ENCODE results near the gene BAK1.
"Not testable (repeated sequence)": the region's sequence is repeated elsewhere in the genome, so short reads cannot be mapped to it uniquely, and the experiment has no call there.

Gene BAK1

GRCh38 chr6:33585403-33586107, 5.5 kb upstream of the BAK1 start:
- peak; percentile 86 for DNase-seq

- DNase-seq, result no peak
Observed at GRCh38 chr6:33584700-33585402, 4.8 kb upstream of the BAK1 start.

- no peak for DNase-seq
Observed at GRCh38 chr6:33583591-33584155, 3.6 kb upstream of the BAK1 start.

- DNase-seq, result no peak
Observed at GRCh38 chr6:33581186-33581585, 1.1 kb upstream of the BAK1 start.

GRCh38 chr6:33578588-33579011, 1.5 kb downstream of the BAK1 start:
- no peak for DNase-seq

GRCh38 chr6:33578164-33578563, 1.9 kb downstream of the BAK1 start:
- no peak for DNase-seq

- no peak for DNase-seq
Observed at GRCh38 chr6:33577718-33578117, 2.4 kb downstream of the BAK1 start.

- DNase-seq, result peak; percentile 70
Observed at GRCh38 chr6:33577106-33577535, 3.0 kb downstream of the BAK1 start.

- no peak for DNase-seq
Observed at GRCh38 chr6:33576668-33577067, 3.4 kb downstream of the BAK1 start.

- DNase-seq, result no peak
Observed at GRCh38 chr6:33575211-33575610, 4.9 kb downstream of the BAK1 start.

GRCh38 chr6:33571637-33572316, 8.3 kb downstream of the BAK1 start:
- DNase-seq, result no peak

- peak; percentile 86 for DNase-seq
Observed at GRCh38 chr6:33570806-33571636, 9.1 kb downstream of the BAK1 start.

GRCh38 chr6:33568826-33569570, 11.1 kb downstream of the BAK1 start:
- DNase-seq, result no peak

GRCh38 chr6:33567836-33568235, 12.2 kb downstream of the BAK1 start:
- DNase-seq, result no peak

GRCh38 chr6:33566182-33567084, 13.6 kb downstream of the BAK1 start:
- no peak for DNase-seq

- DNase-seq, result no peak
Observed at GRCh38 chr6:33558801-33559200, 21.3 kb downstream of the BAK1 start.

GRCh38 chr6:33557376-33557775, 22.7 kb downstream of the BAK1 start:
- no peak for DNase-seq

GRCh38 chr6:33552883-33553282, 27.2 kb downstream of the BAK1 start:
- DNase-seq, result not testable (repeated sequence)

- DNase-seq, result no peak
Observed at GRCh38 chr6:33552252-33552651, 27.8 kb downstream of the BAK1 start.

- no peak for DNase-seq
Observed at GRCh38 chr6:33551538-33551937, 28.5 kb downstream of the BAK1 start.

GRCh38 chr6:33549896-33550295, 30.2 kb downstream of the BAK1 start:
- no peak for DNase-seq
